ENCODE data around the gene SP9. TPM values are rescaled to one million over a fixed set of nuclear protein-coding genes. Genes with fewer than 3 reads are reported as not detected.

Gene SP9
- 0.11 TPM in 1 of 2 replicates, not detected in the other for total RNA-seq
- long read RNA-seq = 0 reads

- H3K27me3 Mint-ChIP-seq = peaks cover 85% of the 10 kb centered on the region
- no peaks in the 10 kb centered on the region for H3K9me3 Mint-ChIP-seq (ENCODE audit: low read depth)
- peaks cover 12% of the 10 kb centered on the region for H3K4me1 Mint-ChIP-seq (ENCODE audit: low read depth)
Observed at GRCh38 chr2:174334781-174335251, at the start of gene SP9. SP9 (plus strand) TSS chr2:174334954; CDS start chr2:174335093, 139 bp downstream.

GRCh38 chr2:174286172-174286571 is 48.6 kb upstream of the SP9 start:
- Mint-ChIP-seq H3K4me1 (ENCODE audit: low read depth) (no peaks in the 10 kb centered on the region), H3K27ac (no peak overlapping the region), H3K27me3 (peaks cover 3% of the 10 kb centered on the region), H3K4me3 (ENCODE audit: low read depth) (no peak overlapping the region), H3K9me3 (ENCODE audit: low read depth) (no peaks in the 10 kb centered on the region), H3K36me3 (ENCODE audit: insufficient read depth) (no peaks in the 10 kb centered on the region)
- no peak for DNase-seq (ENCODE audit: low spot score, unreplicated experiment)
- TF ChIP-seq CTCF (IDR thresholded peaks at IDR 0.05; ENCODE audit: unreplicated experiment) = no peak

More at GRCh38 chr2:174334781-174335251, at the start of gene SP9:
- peak within 1 kb of the TSS; percentile 73 for H3K27ac Mint-ChIP-seq
- TF ChIP-seq CTCF (IDR thresholded peaks at IDR 0.05; ENCODE audit: unreplicated experiment) = no peak
- peak within 1 kb of the TSS; percentile 49 for H3K4me3 Mint-ChIP-seq (ENCODE audit: low read depth)
- peak; percentile 30 for DNase-seq (ENCODE audit: low spot score, unreplicated experiment)
- no peaks in the 10 kb centered on the region for H3K36me3 Mint-ChIP-seq (ENCODE audit: insufficient read depth)

- Mint-ChIP-seq H3K4me3 (ENCODE audit: low read depth) (no peak overlapping the region), H3K4me1 (ENCODE audit: low read depth) (no peaks in the 10 kb centered on the region), H3K27ac (no peak overlapping the region), H3K36me3 (ENCODE audit: insufficient read depth) (no peaks in the 10 kb centered on the region), H3K27me3 (peaks cover 3% of the 10 kb centered on the region), H3K9me3 (ENCODE audit: low read depth) (peaks cover 4% of the 10 kb centered on the region)
- DNase-seq (ENCODE audit: low spot score, unreplicated experiment) = no peak
- no peak for TF ChIP-seq CTCF (IDR thresholded peaks at IDR 0.05; ENCODE audit: unreplicated experiment)
Observed at GRCh38 chr2:174292908-174293307, 41.8 kb upstream of the SP9 start.

GRCh38 chr2:174300114-174300513 is 34.6 kb upstream of the SP9 start:
- H3K9me3 Mint-ChIP-seq (ENCODE audit: low read depth) = no peaks in the 10 kb centered on the region
- H3K27me3 Mint-ChIP-seq = peaks cover 12% of the 10 kb centered on the region
- no peak overlapping the region for H3K4me3 Mint-ChIP-seq (ENCODE audit: low read depth)
- peaks cover 2% of the 10 kb centered on the region for H3K4me1 Mint-ChIP-seq (ENCODE audit: low read depth)
- DNase-seq (ENCODE audit: low spot score, unreplicated experiment) = no peak
- no peak overlapping the region for H3K27ac Mint-ChIP-seq
- H3K36me3 Mint-ChIP-seq (ENCODE audit: insufficient read depth) = no peaks in the 10 kb centered on the region
- no peak for TF ChIP-seq CTCF (IDR thresholded peaks at IDR 0.05; ENCODE audit: unreplicated experiment)

GRCh38 chr2:174312581-174313234 is 22.0 kb upstream of the SP9 start:
- H3K27me3 Mint-ChIP-seq = peaks cover 33% of the 10 kb centered on the region
- no peak overlapping the region for H3K4me3 Mint-ChIP-seq (ENCODE audit: low read depth)
- no peaks in the 10 kb centered on the region for H3K36me3 Mint-ChIP-seq (ENCODE audit: insufficient read depth)
- TF ChIP-seq CTCF (IDR thresholded peaks at IDR 0.05; ENCODE audit: unreplicated experiment) = no peak
- DNase-seq (ENCODE audit: low spot score, unreplicated experiment) = no peak
- no peak overlapping the region for H3K27ac Mint-ChIP-seq
- H3K4me1 Mint-ChIP-seq (ENCODE audit: low read depth) = no peaks in the 10 kb centered on the region
- no peaks in the 10 kb centered on the region for H3K9me3 Mint-ChIP-seq (ENCODE audit: low read depth)

Data from progenitor cell of endocrine pancreas (in vitro differentiated cells).